HL-60 (cell line): ENCODE measurements around the gene PDK3.

ENCODE experiments used
- DNase-seq, 2 experiments: peaks; one replicate each; pipeline ENCODE4 v3.0.0-alpha.2; 2010 to 2020; ENCODE audit warnings: low read depth in 1 of 2, low spot score in 1 of 2
- H3K27ac ChIP-seq: fragments of 250-450 bp; sonication (Bioruptor Pico); replicated peaks from 2 replicates; pipeline ENCODE4 v1.5.1; 2020; ENCODE audit warnings: mild to moderate bottlenecking, moderate library complexity
- H3K27me3 ChIP-seq: fragments of 250-450 bp; sonication (Bioruptor Pico); 2 replicates; pipeline ENCODE4 v1.5.1; 2021; ENCODE audit warnings: mild to moderate bottlenecking, moderate library complexity; ENCODE audit not compliant: insufficient read depth, poor library complexity, severe bottlenecking
- H3K4me3 ChIP-seq: replicated peaks from 2 replicates; pipeline ENCODE4 v1.5.1; 2011; ENCODE audit warnings: mild to moderate bottlenecking, control low read depth, low read length; ENCODE audit not compliant: insufficient read depth
- GABPA ChIP-seq: IDR thresholded peaks from 2 replicates; pipeline ENCODE4 v1.6.1; 2012; ENCODE audit warnings: low read depth
- POLR2AphosphoS5 ChIP-seq: IDR thresholded peaks from 2 replicates; pipeline ENCODE4 v1.6.1; 2012; ENCODE audit warnings: low read depth
- SPI1 ChIP-seq: IDR thresholded peaks from 2 replicates; pipeline ENCODE4 v1.6.1; 2012; ENCODE audit warnings: low read depth, mild to moderate bottlenecking, borderline replicate concordance
- TF ChIP-seq, protein P1 (sequence below): IDR thresholded peaks from 2 replicates; pipeline ENCODE4 v1.6.1; 2012; ENCODE audit warnings: low read depth; ENCODE audit not compliant: insufficient replicate concordance
- TF ChIP-seq, protein P2 (sequence below): IDR thresholded peaks from one replicate; pipeline ENCODE4 v1.5.1; 2011; ENCODE audit warnings: low read length, control low read depth, inconsistent platforms; ENCODE audit not compliant: insufficient read depth

PDK3 gene

GRCh38 chrX:24566240-24566639, 101.2 kb downstream of the PDK3 start:
- TF ChIP-seq POLR2AphosphoS5 (no peak), GABPA (no peak), SPI1 (no peak)
- TF ChIP-seq, protein P1, sequence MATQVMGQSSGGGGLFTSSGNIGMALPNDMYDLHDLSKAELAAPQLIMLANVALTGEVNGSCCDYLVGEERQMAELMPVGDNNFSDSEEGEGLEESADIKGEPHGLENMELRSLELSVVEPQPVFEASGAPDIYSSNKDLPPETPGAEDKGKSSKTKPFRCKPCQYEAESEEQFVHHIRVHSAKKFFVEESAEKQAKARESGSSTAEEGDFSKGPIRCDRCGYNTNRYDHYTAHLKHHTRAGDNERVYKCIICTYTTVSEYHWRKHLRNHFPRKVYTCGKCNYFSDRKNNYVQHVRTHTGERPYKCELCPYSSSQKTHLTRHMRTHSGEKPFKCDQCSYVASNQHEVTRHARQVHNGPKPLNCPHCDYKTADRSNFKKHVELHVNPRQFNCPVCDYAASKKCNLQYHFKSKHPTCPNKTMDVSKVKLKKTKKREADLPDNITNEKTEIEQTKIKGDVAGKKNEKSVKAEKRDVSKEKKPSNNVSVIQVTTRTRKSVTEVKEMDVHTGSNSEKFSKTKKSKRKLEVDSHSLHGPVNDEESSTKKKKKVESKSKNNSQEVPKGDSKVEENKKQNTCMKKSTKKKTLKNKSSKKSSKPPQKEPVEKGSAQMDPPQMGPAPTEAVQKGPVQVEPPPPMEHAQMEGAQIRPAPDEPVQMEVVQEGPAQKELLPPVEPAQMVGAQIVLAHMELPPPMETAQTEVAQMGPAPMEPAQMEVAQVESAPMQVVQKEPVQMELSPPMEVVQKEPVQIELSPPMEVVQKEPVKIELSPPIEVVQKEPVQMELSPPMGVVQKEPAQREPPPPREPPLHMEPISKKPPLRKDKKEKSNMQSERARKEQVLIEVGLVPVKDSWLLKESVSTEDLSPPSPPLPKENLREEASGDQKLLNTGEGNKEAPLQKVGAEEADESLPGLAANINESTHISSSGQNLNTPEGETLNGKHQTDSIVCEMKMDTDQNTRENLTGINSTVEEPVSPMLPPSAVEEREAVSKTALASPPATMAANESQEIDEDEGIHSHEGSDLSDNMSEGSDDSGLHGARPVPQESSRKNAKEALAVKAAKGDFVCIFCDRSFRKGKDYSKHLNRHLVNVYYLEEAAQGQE = no peak
- TF ChIP-seq, protein P2, sequence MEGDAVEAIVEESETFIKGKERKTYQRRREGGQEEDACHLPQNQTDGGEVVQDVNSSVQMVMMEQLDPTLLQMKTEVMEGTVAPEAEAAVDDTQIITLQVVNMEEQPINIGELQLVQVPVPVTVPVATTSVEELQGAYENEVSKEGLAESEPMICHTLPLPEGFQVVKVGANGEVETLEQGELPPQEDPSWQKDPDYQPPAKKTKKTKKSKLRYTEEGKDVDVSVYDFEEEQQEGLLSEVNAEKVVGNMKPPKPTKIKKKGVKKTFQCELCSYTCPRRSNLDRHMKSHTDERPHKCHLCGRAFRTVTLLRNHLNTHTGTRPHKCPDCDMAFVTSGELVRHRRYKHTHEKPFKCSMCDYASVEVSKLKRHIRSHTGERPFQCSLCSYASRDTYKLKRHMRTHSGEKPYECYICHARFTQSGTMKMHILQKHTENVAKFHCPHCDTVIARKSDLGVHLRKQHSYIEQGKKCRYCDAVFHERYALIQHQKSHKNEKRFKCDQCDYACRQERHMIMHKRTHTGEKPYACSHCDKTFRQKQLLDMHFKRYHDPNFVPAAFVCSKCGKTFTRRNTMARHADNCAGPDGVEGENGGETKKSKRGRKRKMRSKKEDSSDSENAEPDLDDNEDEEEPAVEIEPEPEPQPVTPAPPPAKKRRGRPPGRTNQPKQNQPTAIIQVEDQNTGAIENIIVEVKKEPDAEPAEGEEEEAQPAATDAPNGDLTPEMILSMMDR = no peak
- Histone ChIP-seq H3K27ac (no peak overlapping the region), H3K4me3 (no peak overlapping the region), H3K27me3 (peaks cover 2% of the 10 kb centered on the region)
- DNase-seq = no peak

- H3K4me3 ChIP-seq = no peak overlapping the region
- DNase-seq = no peak
- peaks cover 2% of the 10 kb centered on the region for H3K27me3 ChIP-seq
- no peak overlapping the region for H3K27ac ChIP-seq
- no peak for TF ChIP-seq SPI1
- TF ChIP-seq GABPA = no peak
- TF ChIP-seq, protein P2 = no peak
- TF ChIP-seq POLR2AphosphoS5 = no peak
- TF ChIP-seq, protein P1 = no peak
Observed at GRCh38 chrX:24567169-24567568, 102.1 kb downstream of the PDK3 start.

DNA sequence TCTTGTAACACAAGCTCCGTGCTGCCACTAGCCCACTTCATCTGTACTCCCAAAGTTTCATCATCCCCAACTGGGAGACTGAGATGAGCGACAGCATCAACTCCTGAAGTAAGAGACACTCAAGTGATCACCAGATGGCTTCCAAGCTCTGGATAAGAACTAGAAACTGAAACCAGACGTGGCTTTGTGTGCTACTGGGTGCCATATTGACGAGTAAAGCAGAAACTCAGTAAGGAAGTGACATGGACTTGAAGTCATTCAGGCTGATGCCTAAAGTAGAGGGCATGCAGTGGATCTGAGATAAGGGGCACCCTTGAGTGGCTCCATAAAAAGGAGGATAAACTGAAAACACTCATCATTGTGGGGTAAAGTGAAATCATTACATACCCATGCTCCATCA, 109.7 kb downstream of the PDK3 start:
- DNase-seq = no peak
- H3K27me3 ChIP-seq = peaks cover 2% of the 10 kb centered on the region
- TF ChIP-seq GABPA (no peak), POLR2AphosphoS5 (no peak)
- H3K27ac ChIP-seq = no peak overlapping the region
- H3K4me3 ChIP-seq = no peak overlapping the region

DNA sequence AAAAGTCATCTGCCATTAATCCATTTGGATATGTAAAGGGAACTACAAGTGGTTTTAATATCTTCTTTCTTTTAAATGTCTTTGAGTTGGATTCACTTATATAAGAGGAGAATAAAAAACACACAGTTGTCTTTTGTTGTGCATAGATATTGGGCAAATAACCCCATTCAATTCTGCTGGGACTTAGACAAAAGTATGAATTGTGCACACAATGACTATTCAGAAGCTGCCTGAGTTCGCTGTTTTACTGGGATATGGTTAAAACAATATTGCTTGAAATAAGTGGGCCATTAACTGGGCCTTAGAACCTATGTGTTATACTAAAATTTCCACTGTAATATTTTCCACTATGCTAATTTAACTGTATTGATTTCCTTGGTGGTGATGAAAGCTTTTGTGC, 110.4 kb downstream of the PDK3 start:
- no peak for DNase-seq
- Histone ChIP-seq H3K27me3 (peaks cover 2% of the 10 kb centered on the region), H3K4me3 (no peak overlapping the region), H3K27ac (no peak overlapping the region)
- no peak for TF ChIP-seq SPI1
- TF ChIP-seq, protein P2 = no peak
- no peak for TF ChIP-seq GABPA
- no peak for TF ChIP-seq POLR2AphosphoS5
- TF ChIP-seq, protein P1 = no peak
